ENCODE measurements around the gene DTD1.

Gene DTD1

GRCh38 chr20:18698735-18699380, 111.0 kb downstream of the DTD1 start:
- Histone ChIP-seq H3K9ac (ENCODE audit: low read depth, low read length, poor library complexity, severe bottlenecking) (no peak overlapping the region), H4K20me1 (ENCODE audit: insufficient read depth, low read length, poor library complexity, severe bottlenecking) (no peaks in the 10 kb centered on the region), H3K4me2 (ENCODE audit: low read depth, low read length, poor library complexity, severe bottlenecking) (no peak overlapping the region), H3K4me3 (ENCODE audit: low read length, poor library complexity, severe bottlenecking) (no peak overlapping the region), H2AFZ (ENCODE audit: low read length) (no peak overlapping the region), H3K79me2 (ENCODE audit: insufficient read depth, low read length) (no peaks in the 10 kb centered on the region), H3K9me3 (ENCODE audit: insufficient read depth, low read depth, low read length) (no peaks in the 10 kb centered on the region), H3K27me3 (ENCODE audit: insufficient read depth, low read length, poor library complexity, severe bottlenecking) (no peaks in the 10 kb centered on the region), H3K36me3 (ENCODE audit: insufficient read depth, low read length) (no peaks in the 10 kb centered on the region), H3K9me2 (replicated peaks; ENCODE audit: low read depth, low read length) (no peaks in the 10 kb centered on the region), H3F3A (ENCODE audit: low read depth) (no peaks in the 10 kb centered on the region), H3K4me1 (ENCODE audit: insufficient read depth, low read length, poor library complexity, severe bottlenecking) (no peaks in the 10 kb centered on the region)
- TF ChIP-seq EZH2phosphoT487 (IDR thresholded peaks at IDR 0.05; ENCODE audit: borderline replicate concordance) (no peak), CTCF (conservative IDR thresholded peaks at IDR 0.05; ENCODE audit: low read length) (no peak)

DNA sequence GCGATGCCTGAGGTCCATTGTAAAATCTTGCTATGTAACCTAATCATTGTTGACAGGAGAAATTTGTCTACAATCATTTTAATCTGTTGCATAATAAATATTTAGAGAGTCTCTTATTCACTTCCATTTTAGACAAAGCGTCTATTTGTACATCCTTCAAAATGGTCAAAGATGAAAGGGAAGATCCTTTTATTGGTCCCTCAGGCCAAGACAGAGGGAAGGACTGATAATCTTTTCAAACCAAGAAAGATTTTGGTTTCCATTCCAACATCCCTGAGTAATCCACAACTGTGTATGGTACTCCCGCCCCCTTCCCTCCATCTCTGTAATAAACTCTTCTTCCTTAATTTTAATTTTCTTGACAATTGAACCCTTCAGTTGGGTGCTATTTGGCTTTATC, 114.1 kb downstream of the DTD1 start:
- H3K9me3 ChIP-seq (ENCODE audit: insufficient read depth, low read depth, low read length) = no peaks in the 10 kb centered on the region
- no peaks in the 10 kb centered on the region for H3K27me3 ChIP-seq (ENCODE audit: insufficient read depth, low read length, poor library complexity, severe bottlenecking)
- no peaks in the 10 kb centered on the region for H3F3A ChIP-seq (ENCODE audit: low read depth)
- TF ChIP-seq CTCF (conservative IDR thresholded peaks at IDR 0.05; ENCODE audit: low read length) (no peak), EZH2phosphoT487 (IDR thresholded peaks at IDR 0.05; ENCODE audit: borderline replicate concordance) (no peak)
- no peaks in the 10 kb centered on the region for H4K20me1 ChIP-seq (ENCODE audit: insufficient read depth, low read length, poor library complexity, severe bottlenecking)
- H2AFZ ChIP-seq (ENCODE audit: low read length) = no peak overlapping the region
- no peak overlapping the region for H3K4me3 ChIP-seq (ENCODE audit: low read length, poor library complexity, severe bottlenecking)
- no peaks in the 10 kb centered on the region for H3K4me1 ChIP-seq (ENCODE audit: insufficient read depth, low read length, poor library complexity, severe bottlenecking)
- no peak overlapping the region for H3K4me2 ChIP-seq (ENCODE audit: low read depth, low read length, poor library complexity, severe bottlenecking)
- H3K9me2 ChIP-seq (replicated peaks; ENCODE audit: low read depth, low read length) = no peaks in the 10 kb centered on the region
- H3K9ac ChIP-seq (ENCODE audit: low read depth, low read length, poor library complexity, severe bottlenecking) = no peak overlapping the region
- no peaks in the 10 kb centered on the region for H3K79me2 ChIP-seq (ENCODE audit: insufficient read depth, low read length)
- H3K36me3 ChIP-seq (ENCODE audit: insufficient read depth, low read length) = no peaks in the 10 kb centered on the region

GRCh38 chr20:18702736-18703135, 114.9 kb downstream of the DTD1 start:
- H3K9me3 ChIP-seq (ENCODE audit: insufficient read depth, low read depth, low read length) = no peaks in the 10 kb centered on the region
- no peaks in the 10 kb centered on the region for H3K4me1 ChIP-seq (ENCODE audit: insufficient read depth, low read length, poor library complexity, severe bottlenecking)
- no peak overlapping the region for H3K4me2 ChIP-seq (ENCODE audit: low read depth, low read length, poor library complexity, severe bottlenecking)
- H3K9me2 ChIP-seq (replicated peaks; ENCODE audit: low read depth, low read length) = no peaks in the 10 kb centered on the region
- H3K27me3 ChIP-seq (ENCODE audit: insufficient read depth, low read length, poor library complexity, severe bottlenecking) = no peaks in the 10 kb centered on the region
- H2AFZ ChIP-seq (ENCODE audit: low read length) = no peak overlapping the region
- no peak overlapping the region for H3K4me3 ChIP-seq (ENCODE audit: low read length, poor library complexity, severe bottlenecking)
- no peak overlapping the region for H3K9ac ChIP-seq (ENCODE audit: low read depth, low read length, poor library complexity, severe bottlenecking)
- H4K20me1 ChIP-seq (ENCODE audit: insufficient read depth, low read length, poor library complexity, severe bottlenecking) = no peaks in the 10 kb centered on the region
- H3F3A ChIP-seq (ENCODE audit: low read depth) = no peaks in the 10 kb centered on the region
- H3K79me2 ChIP-seq (ENCODE audit: insufficient read depth, low read length) = no peaks in the 10 kb centered on the region
- no peaks in the 10 kb centered on the region for H3K36me3 ChIP-seq (ENCODE audit: insufficient read depth, low read length)
- TF ChIP-seq EZH2phosphoT487 (IDR thresholded peaks at IDR 0.05; ENCODE audit: borderline replicate concordance) = no peak
- no peak for TF ChIP-seq CTCF (conservative IDR thresholded peaks at IDR 0.05; ENCODE audit: low read length)

Data from Loucy (cell line).